ENCODE measurements around the gene CNR1. TPM values are rescaled to one million over a fixed set of nuclear protein-coding genes. Genes with fewer than 3 reads are reported as not detected.

Gene CNR1
- polyA plus RNA-seq, 1 donor from 2014 or later: 512 TPM

DNA sequence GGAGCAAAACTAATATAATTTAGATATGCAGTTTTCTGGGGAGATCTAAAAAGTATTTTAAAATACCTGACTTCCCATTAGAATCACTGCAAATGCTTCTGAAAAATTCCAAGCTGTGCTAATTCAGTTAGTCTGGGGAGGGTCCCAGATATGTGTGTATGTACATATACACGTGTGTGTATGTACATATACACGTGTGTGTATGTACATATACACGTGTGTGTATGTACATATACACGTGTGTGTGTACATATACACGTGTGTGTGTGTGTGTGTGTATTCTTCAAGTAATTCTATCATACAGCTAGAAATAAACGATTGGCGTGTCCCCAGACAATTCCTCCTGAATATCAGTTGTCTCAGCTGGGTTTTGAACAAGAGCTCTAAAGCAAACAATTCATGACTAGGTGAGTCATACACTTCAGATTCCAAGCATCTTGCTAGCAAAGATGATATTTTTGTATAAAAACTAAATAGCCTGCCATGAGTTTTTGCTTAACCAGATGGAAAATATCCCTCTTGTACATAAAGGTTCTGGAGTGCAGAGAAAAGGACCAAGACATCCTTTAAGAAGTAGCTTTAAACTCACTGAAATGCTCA is 60.3 kb downstream of the CNR1 start:
- Histone ChIP-seq H3K4me3 (ENCODE audit: low read length) (no peak overlapping the region), H3K79me2 (replicated peaks; ENCODE audit: insufficient read depth, low read length) (no peaks in the 10 kb centered on the region), H3K9ac (ENCODE audit: low read length) (no peak overlapping the region), H3K9me2 (ENCODE audit: insufficient read depth, low read length) (no peaks in the 10 kb centered on the region), H4K20me1 (ENCODE audit: insufficient read depth) (no peaks in the 10 kb centered on the region), H3K36me3 (ENCODE audit: insufficient read depth, low read length) (no peaks in the 10 kb centered on the region), H3K4me2 (ENCODE audit: low read length) (no peak overlapping the region), H3F3A (ENCODE audit: insufficient read depth, low read length, poor library complexity, severe bottlenecking) (no peaks in the 10 kb centered on the region), H3K9me3 (ENCODE audit: low read length) (no peaks in the 10 kb centered on the region), H3K27ac (ENCODE audit: low read length) (no peak overlapping the region), H2AFZ (ENCODE audit: low read depth, low read length) (no peak overlapping the region), H3K27me3 (ENCODE audit: insufficient read depth, low read depth, low read length) (no peaks in the 10 kb centered on the region)
- TF ChIP-seq, protein P1, sequence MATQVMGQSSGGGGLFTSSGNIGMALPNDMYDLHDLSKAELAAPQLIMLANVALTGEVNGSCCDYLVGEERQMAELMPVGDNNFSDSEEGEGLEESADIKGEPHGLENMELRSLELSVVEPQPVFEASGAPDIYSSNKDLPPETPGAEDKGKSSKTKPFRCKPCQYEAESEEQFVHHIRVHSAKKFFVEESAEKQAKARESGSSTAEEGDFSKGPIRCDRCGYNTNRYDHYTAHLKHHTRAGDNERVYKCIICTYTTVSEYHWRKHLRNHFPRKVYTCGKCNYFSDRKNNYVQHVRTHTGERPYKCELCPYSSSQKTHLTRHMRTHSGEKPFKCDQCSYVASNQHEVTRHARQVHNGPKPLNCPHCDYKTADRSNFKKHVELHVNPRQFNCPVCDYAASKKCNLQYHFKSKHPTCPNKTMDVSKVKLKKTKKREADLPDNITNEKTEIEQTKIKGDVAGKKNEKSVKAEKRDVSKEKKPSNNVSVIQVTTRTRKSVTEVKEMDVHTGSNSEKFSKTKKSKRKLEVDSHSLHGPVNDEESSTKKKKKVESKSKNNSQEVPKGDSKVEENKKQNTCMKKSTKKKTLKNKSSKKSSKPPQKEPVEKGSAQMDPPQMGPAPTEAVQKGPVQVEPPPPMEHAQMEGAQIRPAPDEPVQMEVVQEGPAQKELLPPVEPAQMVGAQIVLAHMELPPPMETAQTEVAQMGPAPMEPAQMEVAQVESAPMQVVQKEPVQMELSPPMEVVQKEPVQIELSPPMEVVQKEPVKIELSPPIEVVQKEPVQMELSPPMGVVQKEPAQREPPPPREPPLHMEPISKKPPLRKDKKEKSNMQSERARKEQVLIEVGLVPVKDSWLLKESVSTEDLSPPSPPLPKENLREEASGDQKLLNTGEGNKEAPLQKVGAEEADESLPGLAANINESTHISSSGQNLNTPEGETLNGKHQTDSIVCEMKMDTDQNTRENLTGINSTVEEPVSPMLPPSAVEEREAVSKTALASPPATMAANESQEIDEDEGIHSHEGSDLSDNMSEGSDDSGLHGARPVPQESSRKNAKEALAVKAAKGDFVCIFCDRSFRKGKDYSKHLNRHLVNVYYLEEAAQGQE (IDR thresholded peaks at IDR 0.05; ENCODE audit: borderline replicate concordance): no peak
- TF ChIP-seq EZH2 (IDR thresholded peaks at IDR 0.05; ENCODE audit: borderline replicate concordance, insufficient read depth, low read length, poor library complexity, severe bottlenecking) (no peak), TAF1 (IDR thresholded peaks at IDR 0.05; ENCODE audit: low read depth) (no peak), EP300 (conservative IDR thresholded peaks at IDR 0.05; ENCODE audit: poor library complexity, severe bottlenecking) (no peak), RAD21 (conservative IDR thresholded peaks at IDR 0.05) (no peak), MXI1 (conservative IDR thresholded peaks at IDR 0.05; ENCODE audit: poor library complexity, severe bottlenecking) (no peak), POLR2AphosphoS5 (IDR thresholded peaks at IDR 0.05) (no peak), SMC3 (conservative IDR thresholded peaks at IDR 0.05; ENCODE audit: poor library complexity) (no peak)
- TF ChIP-seq, protein P2, sequence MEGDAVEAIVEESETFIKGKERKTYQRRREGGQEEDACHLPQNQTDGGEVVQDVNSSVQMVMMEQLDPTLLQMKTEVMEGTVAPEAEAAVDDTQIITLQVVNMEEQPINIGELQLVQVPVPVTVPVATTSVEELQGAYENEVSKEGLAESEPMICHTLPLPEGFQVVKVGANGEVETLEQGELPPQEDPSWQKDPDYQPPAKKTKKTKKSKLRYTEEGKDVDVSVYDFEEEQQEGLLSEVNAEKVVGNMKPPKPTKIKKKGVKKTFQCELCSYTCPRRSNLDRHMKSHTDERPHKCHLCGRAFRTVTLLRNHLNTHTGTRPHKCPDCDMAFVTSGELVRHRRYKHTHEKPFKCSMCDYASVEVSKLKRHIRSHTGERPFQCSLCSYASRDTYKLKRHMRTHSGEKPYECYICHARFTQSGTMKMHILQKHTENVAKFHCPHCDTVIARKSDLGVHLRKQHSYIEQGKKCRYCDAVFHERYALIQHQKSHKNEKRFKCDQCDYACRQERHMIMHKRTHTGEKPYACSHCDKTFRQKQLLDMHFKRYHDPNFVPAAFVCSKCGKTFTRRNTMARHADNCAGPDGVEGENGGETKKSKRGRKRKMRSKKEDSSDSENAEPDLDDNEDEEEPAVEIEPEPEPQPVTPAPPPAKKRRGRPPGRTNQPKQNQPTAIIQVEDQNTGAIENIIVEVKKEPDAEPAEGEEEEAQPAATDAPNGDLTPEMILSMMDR (IDR thresholded peaks at IDR 0.05; ENCODE audit: poor library complexity, severe bottlenecking): no peak

Other genes with a start within 250 kb of the CNR1 start
- not detected in 2 replicates for gene SPACA1, start 118.5 kb downstream of the CNR1 start, polyA plus RNA-seq